Measurements from ENCODE around the gene USP15. TPM values are rescaled to one million over a fixed set of nuclear protein-coding genes. Genes with fewer than 3 reads are reported as not detected.
"Not testable (repeated sequence)": the region's sequence is repeated elsewhere in the genome, so short reads cannot be mapped to it uniquely, and the experiment has no call there.

The USP15 gene
- total RNA-seq, 2 experiments from 2014 or later: 159 to 160 TPM

- H3K36me3 Mint-ChIP-seq (ENCODE audit: low read depth): peaks cover 78% of the 10 kb centered on the region
Measured at GRCh38 chr12:62364697-62365096, 104.5 kb downstream of the USP15 start.

DNA sequence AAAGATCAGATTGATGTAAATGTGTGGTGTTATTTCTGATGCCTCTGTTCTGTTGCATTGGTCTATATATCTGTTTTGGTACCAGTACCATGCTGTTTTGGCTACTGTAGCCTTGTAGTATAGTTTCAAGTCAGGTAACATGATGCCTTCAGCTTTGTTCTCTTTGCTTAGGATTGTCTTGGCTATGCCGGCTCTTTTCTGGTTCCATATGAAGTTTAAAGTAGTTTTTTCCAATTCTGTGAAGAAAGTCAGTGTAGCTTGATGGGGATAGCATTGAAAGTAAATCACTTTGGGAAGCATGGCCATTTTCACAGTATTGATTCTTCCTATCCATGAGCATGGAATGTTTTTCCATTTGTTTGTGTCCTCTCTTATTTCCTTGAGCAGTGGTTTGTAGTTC is 105.6 kb downstream of the USP15 start:
- Mint-ChIP-seq H3K36me3 (ENCODE audit: low read depth) (peaks cover 80% of the 10 kb centered on the region), H3K4me1 (ENCODE audit: low read depth) (peaks cover 17% of the 10 kb centered on the region)
- POLR2A ChIA-PET; ATAC-seq; H3K27me3 Mint-ChIP-seq (ENCODE audit: low read depth); H3K9me3 Mint-ChIP-seq (ENCODE audit: insufficient read depth); H3K27ac Mint-ChIP-seq; H3K4me3 Mint-ChIP-seq; DNase-seq; CTCF ChIA-PET: not testable (repeated sequence)

More at GRCh38 chr12:62364697-62365096, 104.5 kb downstream of the USP15 start:
- H3K27ac Mint-ChIP-seq; H3K27me3 Mint-ChIP-seq (ENCODE audit: low read depth); H3K4me3 Mint-ChIP-seq; ATAC-seq; POLR2A ChIA-PET; H3K9me3 Mint-ChIP-seq (ENCODE audit: insufficient read depth); CTCF ChIA-PET; DNase-seq: not testable (repeated sequence)
- peaks cover 13% of the 10 kb centered on the region for H3K4me1 Mint-ChIP-seq (ENCODE audit: low read depth)

- CTCF ChIA-PET: not testable (repeated sequence)
Measured at GRCh38 chr12:62368430-62369223, 108.4 kb downstream of the USP15 start.

GRCh38 chr12:62370189-62370588 is 110.0 kb downstream of the USP15 start:
- Mint-ChIP-seq H3K27me3 (ENCODE audit: low read depth) (no peaks in the 10 kb centered on the region), H3K9me3 (ENCODE audit: insufficient read depth) (no peaks in the 10 kb centered on the region), H3K36me3 (ENCODE audit: low read depth) (peaks cover 61% of the 10 kb centered on the region), H3K4me1 (ENCODE audit: low read depth) (peaks cover 27% of the 10 kb centered on the region), H3K4me3 (no peak overlapping the region), H3K27ac (no peak overlapping the region)
- no peak for ATAC-seq
- POLR2A ChIA-PET: no interaction called here
- CTCF ChIA-PET: no interaction called here
- no peak for DNase-seq

More at GRCh38 chr12:62368430-62369223, 108.4 kb downstream of the USP15 start:
- Mint-ChIP-seq H3K4me1 (ENCODE audit: low read depth) (peaks cover 21% of the 10 kb centered on the region), H3K36me3 (ENCODE audit: low read depth) (peaks cover 70% of the 10 kb centered on the region)
- DNase-seq; H3K4me3 Mint-ChIP-seq; H3K27ac Mint-ChIP-seq; H3K27me3 Mint-ChIP-seq (ENCODE audit: low read depth); POLR2A ChIA-PET; ATAC-seq; H3K9me3 Mint-ChIP-seq (ENCODE audit: insufficient read depth): not testable (repeated sequence)

DNA sequence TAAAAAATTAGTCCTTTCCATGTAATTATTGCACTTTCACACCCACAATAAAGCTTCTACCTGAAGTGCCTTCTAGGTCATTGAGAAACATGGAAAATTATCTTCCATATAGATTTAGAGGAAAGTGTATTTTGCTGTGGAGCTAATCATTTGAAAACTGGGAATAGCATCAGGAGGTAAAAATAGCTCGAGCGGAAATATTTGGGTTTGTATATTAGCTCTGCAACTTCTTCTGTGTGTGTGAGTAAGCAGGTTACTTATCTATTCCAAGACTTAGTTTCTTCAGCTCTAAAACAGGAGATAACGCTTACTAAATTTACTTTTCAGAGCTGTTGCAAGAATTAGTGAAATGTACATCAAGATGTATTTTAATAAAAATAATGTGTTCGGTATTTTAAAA is 111.5 kb downstream of the USP15 start:
- DNase-seq (no peak), ATAC-seq (no peak)
- Mint-ChIP-seq H3K27me3 (ENCODE audit: low read depth) (no peaks in the 10 kb centered on the region), H3K4me3 (no peak overlapping the region), H3K27ac (no peak overlapping the region), H3K4me1 (ENCODE audit: low read depth) (peaks cover 25% of the 10 kb centered on the region), H3K9me3 (ENCODE audit: insufficient read depth) (no peaks in the 10 kb centered on the region), H3K36me3 (ENCODE audit: low read depth) (peaks cover 52% of the 10 kb centered on the region)
- POLR2A ChIA-PET: no interaction called here
- CTCF ChIA-PET: no interaction called here

- DNase-seq (no peak), ATAC-seq (no peak)
- peaks cover 48% of the 10 kb centered on the region for H3K36me3 Mint-ChIP-seq (ENCODE audit: low read depth)
- no peak overlapping the region for H3K4me3 Mint-ChIP-seq
- no peaks in the 10 kb centered on the region for H3K27me3 Mint-ChIP-seq (ENCODE audit: low read depth)
- H3K4me1 Mint-ChIP-seq (ENCODE audit: low read depth): peaks cover 25% of the 10 kb centered on the region
- no peak overlapping the region for H3K27ac Mint-ChIP-seq
- H3K9me3 Mint-ChIP-seq (ENCODE audit: insufficient read depth): no peaks in the 10 kb centered on the region
- POLR2A ChIA-PET: no interaction called here
- CTCF ChIA-PET: no interaction called here
Measured at GRCh38 chr12:62372134-62372533, 111.9 kb downstream of the USP15 start.

DNA sequence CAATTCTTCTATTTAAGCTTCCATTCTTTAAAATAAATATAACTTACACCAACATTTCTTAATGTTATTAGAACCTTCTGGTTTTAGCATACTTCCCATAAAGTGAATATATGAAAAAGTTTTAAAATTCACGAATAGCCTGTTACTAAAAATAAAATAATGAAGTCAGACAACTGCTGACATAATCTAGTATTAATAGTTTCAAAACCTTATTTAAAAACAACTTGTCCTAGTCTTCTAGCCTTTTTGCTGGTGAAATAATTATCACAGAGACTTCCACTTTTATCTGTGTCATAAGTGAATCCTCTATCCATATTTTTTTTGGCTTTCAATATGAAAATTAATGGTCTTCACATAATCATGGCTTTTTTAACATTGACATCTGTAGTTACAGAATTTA is 112.6 kb downstream of the USP15 start:
- no peaks in the 10 kb centered on the region for H3K9me3 Mint-ChIP-seq (ENCODE audit: insufficient read depth)
- ChIA-PET POLR2A (no interaction called here), CTCF (no interaction called here)
- DNase-seq (no peak), ATAC-seq (no peak)
- no peak overlapping the region for H3K27ac Mint-ChIP-seq
- H3K4me3 Mint-ChIP-seq: no peak overlapping the region
- peaks cover 45% of the 10 kb centered on the region for H3K36me3 Mint-ChIP-seq (ENCODE audit: low read depth)
- H3K4me1 Mint-ChIP-seq (ENCODE audit: low read depth): peaks cover 23% of the 10 kb centered on the region
- H3K27me3 Mint-ChIP-seq (ENCODE audit: low read depth): no peaks in the 10 kb centered on the region

GRCh38 chr12:62375603-62376002 is 115.4 kb downstream of the USP15 start:
- H3K4me1 Mint-ChIP-seq (ENCODE audit: low read depth): peaks cover 34% of the 10 kb centered on the region
- CTCF ChIA-PET: interaction anchor here (1.1 kb wide), 1 partner anchor 11 kb away, joined by 3 read pairs; no protein-coding TSS in a partner anchor
- POLR2A ChIA-PET: no interaction called here

GRCh38 chr12:62379026-62379722 is 119.0 kb downstream of the USP15 start:
- POLR2A ChIA-PET: no interaction called here
- no peak for ATAC-seq
- H3K27ac Mint-ChIP-seq: peak overlapping the region; percentile 10

More at GRCh38 chr12:62375603-62376002, 115.4 kb downstream of the USP15 start:
- Mint-ChIP-seq H3K27ac (no peak overlapping the region), H3K9me3 (ENCODE audit: insufficient read depth) (no peaks in the 10 kb centered on the region), H3K4me3 (no peak overlapping the region), H3K36me3 (ENCODE audit: low read depth) (peaks cover 30% of the 10 kb centered on the region), H3K27me3 (ENCODE audit: low read depth) (no peaks in the 10 kb centered on the region)
- DNase-seq (no peak), ATAC-seq (no peak)

DNA sequence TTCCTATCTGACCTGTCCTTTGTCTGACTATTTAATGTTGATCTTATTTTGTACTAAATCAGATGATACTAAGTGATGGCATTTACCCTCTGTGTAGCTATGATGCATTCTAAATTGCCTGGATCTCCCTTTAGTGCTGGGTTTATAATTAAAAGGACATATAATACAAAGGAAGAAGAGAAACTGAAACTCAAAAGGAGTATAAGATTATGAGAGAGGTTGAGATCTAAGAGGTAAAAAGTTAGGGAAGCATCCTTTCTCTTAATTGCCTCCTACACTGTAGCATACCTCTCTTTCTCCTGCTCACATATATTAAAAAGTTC is 119.5 kb downstream of the USP15 start:
- Mint-ChIP-seq H3K9me3 (ENCODE audit: insufficient read depth) (no peaks in the 10 kb centered on the region), H3K27me3 (ENCODE audit: low read depth) (no peaks in the 10 kb centered on the region), H3K36me3 (ENCODE audit: low read depth) (peaks cover 36% of the 10 kb centered on the region), H3K4me1 (ENCODE audit: low read depth) (peaks cover 26% of the 10 kb centered on the region), H3K27ac (no peak overlapping the region), H3K4me3 (no peak overlapping the region)
- ChIA-PET CTCF (no interaction called here), POLR2A (no interaction called here)
- ATAC-seq: no peak
- DNase-seq: no peak

More at GRCh38 chr12:62379026-62379722, 119.0 kb downstream of the USP15 start:
- Mint-ChIP-seq H3K4me1 (ENCODE audit: low read depth) (peaks cover 28% of the 10 kb centered on the region), H3K27me3 (ENCODE audit: low read depth) (no peaks in the 10 kb centered on the region), H3K4me3 (no peak overlapping the region), H3K36me3 (ENCODE audit: low read depth) (peaks cover 37% of the 10 kb centered on the region), H3K9me3 (ENCODE audit: insufficient read depth) (no peaks in the 10 kb centered on the region)
- CTCF ChIA-PET: no interaction called here
- DNase-seq: no peak

GRCh38 chr12:62382526-62382925 is 122.3 kb downstream of the USP15 start:
- DNase-seq (no peak), ATAC-seq (no peak)
- no peaks in the 10 kb centered on the region for H3K27me3 Mint-ChIP-seq (ENCODE audit: low read depth)
- no peak overlapping the region for H3K27ac Mint-ChIP-seq
- no peak overlapping the region for H3K4me3 Mint-ChIP-seq
- peaks cover 41% of the 10 kb centered on the region for H3K36me3 Mint-ChIP-seq (ENCODE audit: low read depth)
- H3K4me1 Mint-ChIP-seq (ENCODE audit: low read depth): peaks cover 19% of the 10 kb centered on the region
- ChIA-PET CTCF (interaction anchor here (0.8 kb wide), 1 partner anchor 54 kb away, joined by 3 read pairs; no protein-coding TSS in a partner anchor), POLR2A (no interaction called here)
- no peaks in the 10 kb centered on the region for H3K9me3 Mint-ChIP-seq (ENCODE audit: insufficient read depth)

DNA sequence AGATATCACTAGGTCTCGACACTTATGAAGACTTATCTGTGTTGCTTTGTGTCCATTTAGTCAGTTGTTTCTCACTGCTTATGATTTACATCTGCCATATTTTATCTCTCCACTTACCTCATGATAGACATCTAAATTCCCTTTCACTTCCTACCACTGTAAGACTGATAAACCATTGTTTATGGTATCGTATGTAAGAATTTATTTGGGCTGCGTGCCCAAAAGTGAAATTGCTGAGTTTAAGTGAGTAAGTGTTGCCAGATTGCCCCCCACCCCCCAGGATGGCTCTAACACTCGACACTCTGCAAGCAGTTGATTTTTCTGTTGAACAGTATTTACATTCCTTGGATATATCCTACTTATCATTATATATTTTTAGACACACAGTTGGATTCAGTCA is 136.5 kb downstream of the USP15 start:
- ChIA-PET POLR2A (no interaction called here), CTCF (no interaction called here)
- ATAC-seq: no peak
- H3K27me3 Mint-ChIP-seq (ENCODE audit: low read depth): no peaks in the 10 kb centered on the region
- no peak overlapping the region for H3K4me3 Mint-ChIP-seq
- no peaks in the 10 kb centered on the region for H3K9me3 Mint-ChIP-seq (ENCODE audit: insufficient read depth)
- no peaks in the 10 kb centered on the region for H3K4me1 Mint-ChIP-seq (ENCODE audit: low read depth)
- no peak for DNase-seq
- peak overlapping the region; percentile 33 for H3K27ac Mint-ChIP-seq
- H3K36me3 Mint-ChIP-seq (ENCODE audit: low read depth): peaks cover 52% of the 10 kb centered on the region
